Superior temporal gyrus (tissue), 1 donor: ENCODE data around the gene C8G.

Source experiments
- DNase-seq: peaks from one replicate; pipeline ENCODE4 v3.0.0-alpha.2; 2016; ENCODE audit errors: extremely low spot score

C8G gene

DNA sequence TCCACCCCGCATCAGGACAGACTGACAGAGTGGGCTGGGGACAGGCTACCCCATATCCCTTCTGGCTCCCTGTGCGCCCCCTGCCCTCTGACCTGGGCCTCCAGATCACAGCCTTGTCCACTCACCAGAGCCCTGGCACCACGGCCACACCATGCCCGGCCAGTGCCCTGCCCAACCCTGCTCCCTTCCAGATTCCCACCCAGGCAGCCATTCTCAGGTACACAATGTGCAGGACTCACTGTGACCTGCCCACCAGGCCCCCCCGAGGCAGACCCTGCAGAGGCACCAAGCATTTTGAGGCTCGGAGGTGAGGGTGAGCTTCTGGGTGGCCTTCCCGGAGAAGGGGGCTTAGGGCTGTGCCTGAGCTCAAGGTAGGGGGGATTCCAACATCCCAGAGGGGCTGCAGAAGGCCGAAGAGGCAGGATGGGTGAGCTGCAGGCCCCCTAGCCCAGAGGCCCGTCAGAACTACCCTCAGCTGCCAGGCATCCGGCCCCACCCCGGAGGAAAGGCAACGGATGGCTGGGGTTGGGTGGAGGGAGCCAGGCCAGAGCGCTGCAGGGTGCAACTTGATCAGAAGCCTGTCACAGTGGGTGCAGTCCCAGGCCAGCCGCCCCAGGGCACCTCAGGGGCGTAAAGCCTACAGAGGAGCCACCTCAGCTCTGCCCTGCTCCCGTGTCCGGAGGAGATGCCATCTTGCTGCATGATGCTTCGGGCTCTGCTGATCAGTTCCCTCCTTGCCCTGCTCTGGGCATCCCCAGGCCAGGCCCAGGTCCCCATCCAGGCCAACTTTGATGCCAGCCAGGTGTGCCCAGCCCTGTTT is 37.4 kb downstream of the C8G start, which contains the start of gene LCNL1:
LCNL1 (plus strand) TSS at position 762 of the 820 bp plus-strand sequence. CDS start 594 bp downstream, outside the sequence.
- peak; percentile 48 for DNase-seq

- no peak for DNase-seq
Measured at GRCh38 chr9:136983167-136983566, 38.1 kb downstream of the C8G start.

DNA sequence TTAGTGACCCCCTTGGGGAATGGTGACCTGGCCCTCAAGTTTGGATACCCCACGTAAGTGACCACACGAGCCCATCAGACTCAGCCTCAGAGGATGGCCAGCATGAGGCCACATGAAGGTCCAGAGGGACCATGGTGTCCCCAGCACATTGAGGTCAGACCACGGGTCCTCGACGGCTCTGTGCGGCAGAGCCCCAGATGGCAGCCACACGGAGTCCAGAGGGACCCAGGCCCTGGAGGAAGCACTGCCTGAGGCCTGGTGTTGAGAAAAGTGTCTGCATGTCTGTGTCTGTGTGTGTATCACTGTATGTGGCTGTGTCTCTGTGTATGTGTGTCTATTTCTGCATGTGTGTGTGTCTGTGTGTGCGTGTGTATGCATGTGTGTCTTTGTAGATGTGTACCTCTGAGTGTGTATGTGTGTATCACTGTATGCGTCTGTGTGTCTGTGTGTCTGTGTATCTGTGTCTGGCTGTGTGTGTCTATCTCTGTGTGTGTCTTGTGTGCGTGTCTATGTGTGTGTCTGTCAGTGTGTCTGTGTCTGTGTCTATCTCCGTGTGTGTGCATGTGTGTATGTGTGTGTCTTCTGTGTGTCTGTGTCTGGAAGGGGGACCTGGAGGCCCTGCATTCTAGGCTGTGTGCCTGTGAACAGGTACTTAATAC is 38.7 kb downstream of the C8G start:
- no peak for DNase-seq

DNA sequence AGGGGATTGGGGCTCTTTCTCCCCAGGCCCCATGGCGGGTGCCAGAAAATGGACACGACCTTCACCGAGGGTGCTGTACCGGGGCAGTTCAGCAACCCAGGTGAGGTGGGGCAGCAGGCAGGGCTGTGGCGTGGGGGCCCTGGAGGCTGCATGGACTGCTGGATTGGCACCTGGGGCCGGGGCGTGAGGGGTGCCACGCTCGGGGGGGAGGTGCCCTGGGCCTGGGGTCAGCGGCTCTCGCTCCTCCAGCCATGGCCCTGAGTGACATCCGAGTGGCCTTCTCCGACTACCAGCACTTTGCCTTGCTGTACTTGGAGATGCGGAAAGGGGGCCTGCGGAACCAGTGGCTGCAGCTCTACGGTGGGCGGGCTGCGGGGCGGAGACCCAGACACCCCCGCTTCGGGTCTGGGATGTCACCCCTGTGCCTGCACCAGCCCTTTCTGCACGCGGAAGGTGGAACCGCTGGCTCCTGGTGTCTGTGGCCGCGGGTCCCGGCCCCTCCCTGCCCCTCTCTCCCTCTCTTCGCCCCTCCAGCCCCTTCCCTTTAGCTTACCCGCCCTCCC is 39.5 kb downstream of the C8G start:
- DNase-seq: no peak

DNA sequence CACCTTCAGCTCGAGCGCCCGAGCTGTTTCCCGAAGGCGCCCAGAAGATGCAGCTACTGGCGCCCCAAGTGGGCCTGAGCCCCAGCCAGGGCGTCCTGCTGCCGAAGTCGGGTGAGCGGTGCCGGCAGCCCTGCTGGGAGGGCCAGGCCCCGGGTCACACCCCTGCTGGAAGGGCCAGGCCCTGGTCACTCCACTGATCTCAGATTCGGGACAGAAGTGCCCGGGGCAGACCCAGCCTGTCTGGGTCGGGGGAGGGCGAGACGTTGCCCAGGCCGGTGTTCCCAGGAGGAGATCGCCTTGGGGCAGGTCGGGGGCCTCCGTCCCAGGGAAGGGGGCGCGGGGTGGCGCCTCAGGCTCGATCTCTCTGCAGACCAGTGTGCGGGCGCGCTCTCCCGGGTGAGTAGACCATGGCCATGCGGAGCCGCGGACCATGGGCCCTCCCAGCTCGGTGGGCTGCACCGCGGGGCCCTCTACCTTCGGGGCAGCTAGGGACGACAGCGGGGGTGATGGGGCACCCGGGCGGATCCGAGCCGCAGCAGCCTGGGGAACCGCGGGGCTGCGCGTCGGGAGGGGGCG is 40.1 kb downstream of the C8G start:
- no peak for DNase-seq

GRCh38 chr9:136985853-136986252 is 40.8 kb downstream of the C8G start:
- no peak for DNase-seq

GRCh38 chr9:136988872-136989271 is 43.8 kb downstream of the C8G start:
- no peak for DNase-seq

- DNase-seq: no peak
Measured at GRCh38 chr9:136990242-136990911, 45.3 kb downstream of the C8G start.

- DNase-seq: peak; percentile 82
Measured at GRCh38 chr9:136991993-136992818, 47.2 kb downstream of the C8G start, which contains the start of gene PAXX. Gene PAXX (plus strand): TSS chr9:136992422. CDS start chr9:136992444, 22 bp downstream.

GRCh38 chr9:136992819-136993369 is 47.9 kb downstream of the C8G start:
- DNase-seq: no peak

DNA sequence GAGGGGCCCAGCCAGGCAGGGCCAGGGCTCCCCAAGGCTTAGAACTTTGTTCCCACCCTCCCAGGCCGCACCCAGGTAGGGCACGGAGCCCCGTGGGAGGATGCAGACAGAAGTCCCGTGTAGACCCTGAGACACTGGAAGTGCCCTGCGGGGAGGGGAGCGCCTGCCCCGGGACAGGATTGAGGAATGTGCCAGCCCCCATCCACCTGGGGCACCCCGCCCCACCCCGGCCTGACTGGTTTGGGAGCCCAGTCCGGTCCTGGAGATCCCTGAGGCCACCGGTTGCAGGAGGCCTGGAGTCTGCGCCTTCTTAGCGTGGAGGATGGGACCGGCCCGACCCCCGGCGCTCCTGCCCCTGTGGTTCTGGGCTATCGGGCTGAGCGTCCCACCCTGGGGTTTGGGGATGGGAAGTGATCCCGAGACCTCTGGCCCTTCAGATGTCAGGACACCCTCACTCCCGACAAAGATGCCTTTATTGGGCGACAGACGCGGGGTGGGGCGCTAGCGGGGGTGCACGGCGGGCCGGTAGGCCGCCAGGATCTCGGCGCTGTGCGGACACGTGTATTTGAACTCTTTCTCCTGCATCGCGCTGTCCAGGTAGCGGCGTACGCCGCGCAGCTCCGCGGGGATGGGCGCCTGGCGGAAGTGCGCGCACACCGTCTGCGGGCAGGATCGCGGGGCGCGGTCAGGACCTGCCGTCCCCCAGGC is 49.3 kb downstream of the C8G start:
- DNase-seq: no peak

GRCh38 chr9:136994888-136995230 is 49.8 kb downstream of the C8G start:
- no peak for DNase-seq

- DNase-seq: no peak
Measured at GRCh38 chr9:136995362-136995761, 50.3 kb downstream of the C8G start.

GRCh38 chr9:136995772-136996311 is 50.8 kb downstream of the C8G start:
- no peak for DNase-seq
